MCF 10A (cell line): Measurements from ENCODE around the gene VAV3. TPM values are rescaled to one million over a fixed set of nuclear protein-coding genes. Genes with fewer than 3 reads are reported as not detected.

ENCODE experiments used
- BruUV-seq: library from RNA; stranded (reverse); fragments of 400-500 nt; replicated peaks from 2 replicates; lab custom pipeline; 2021; lab: Mats Ljungman, UMichigan
- CTCF ChIA-PET: fragments of 300-600 bp; sonication (Branson Sonifier 250); formaldehyde crosslinking; extraction: SDS; loops from one replicate; lab custom pipeline; 2021; ENCODE audit warnings: antibody characterized with exemption, inconsistent platforms; lab: Yijun Ruan, JAX
- POLR2A ChIA-PET: fragments of 300-600, 350-650 bp; sonication (Branson Sonifier 250); formaldehyde crosslinking; extraction: SDS; loops from one replicate; lab custom pipeline; 2020; ENCODE audit warnings: antibody characterized with exemption, inconsistent platforms; lab: Yijun Ruan, JAX
- DNase-seq: peaks from one replicate; pipeline ENCODE4 v3.0.0-alpha.2; 2018; ENCODE audit not compliant: unreplicated experiment
- H3K27ac Mint-ChIP-seq: one replicate; pipeline ENCODE4 v1.8.0; 2022; ENCODE audit warnings: mild to moderate bottlenecking, low read depth, mixed read lengths; ENCODE audit not compliant: unreplicated experiment
- H3K27me3 Mint-ChIP-seq: one replicate; pipeline ENCODE4 v1.8.0; 2022; ENCODE audit warnings: mixed read lengths; ENCODE audit not compliant: insufficient read depth, unreplicated experiment
- H3K36me3 Mint-ChIP-seq: one replicate; pipeline ENCODE4 v1.8.0; 2022; ENCODE audit warnings: mild to moderate bottlenecking, moderate library complexity, mixed read lengths; ENCODE audit not compliant: insufficient read depth, unreplicated experiment
- H3K4me1 Mint-ChIP-seq: one replicate; pipeline ENCODE4 v1.8.0; 2022; ENCODE audit warnings: mixed read lengths; ENCODE audit not compliant: insufficient read depth, unreplicated experiment
- H3K4me3 Mint-ChIP-seq: one replicate; pipeline ENCODE4 v1.8.0; 2022; ENCODE audit warnings: mild to moderate bottlenecking, moderate library complexity, mixed read lengths; ENCODE audit not compliant: unreplicated experiment
- H3K9me3 Mint-ChIP-seq: one replicate; pipeline ENCODE4 v1.8.0; 2022; ENCODE audit warnings: mixed read lengths; ENCODE audit not compliant: unreplicated experiment
- CTCF ChIP-seq: fragments of 200-600 bp; IDR thresholded peaks from one replicate; pipeline ENCODE4 v1.8.0; 2022; ENCODE audit warnings: antibody characterized with exemption, mild to moderate bottlenecking; ENCODE audit not compliant: unreplicated experiment
- intact Hi-C: fragments of 100-400 bp; cut with micrococcal nuclease; formaldehyde crosslinking; loops from 2 replicates; pipeline ENCODE4 v1.14.1; 2022
- total RNA-seq: library from RNA; stranded (reverse); gene quantifications from 2 replicates; pipeline ENCODE4 v1.2.3, GENCODE V29; 2022

Gene VAV3
- total RNA-seq, 1 experiment from 2014 or later: 2.0 TPM

GRCh38 chr1:107597290-107597689, 367.7 kb downstream of the VAV3 start:
- DNase-seq: no peak
- POLR2A ChIA-PET: interaction anchor here (0.5 kb wide), 1 partner anchor 982 kb away, joined by 3 read pairs; no protein-coding TSS in a partner anchor
- CTCF ChIA-PET: interaction anchor here (0.7 kb wide), 1 partner anchor 114 kb away, joined by 4 read pairs; no protein-coding TSS in a partner anchor
- BruUV-seq: no TSS peak
- TF ChIP-seq CTCF: no peak
- H3K27ac Mint-ChIP-seq: no peak overlapping the region
- intact Hi-C loops: no loop called here
- no peaks in the 10 kb centered on the region for H3K9me3 Mint-ChIP-seq
- peaks cover 19% of the 10 kb centered on the region for H3K4me1 Mint-ChIP-seq
- H3K36me3 Mint-ChIP-seq: peaks cover 6% of the 10 kb centered on the region
- no peak overlapping the region for H3K4me3 Mint-ChIP-seq
- H3K27me3 Mint-ChIP-seq: no peaks in the 10 kb centered on the region

GRCh38 chr1:107594536-107594935, 370.4 kb downstream of the VAV3 start:
- ChIA-PET POLR2A (no interaction called here), CTCF (no interaction called here)
- H3K9me3 Mint-ChIP-seq: no peaks in the 10 kb centered on the region
- TF ChIP-seq CTCF: no peak
- no TSS peak for BruUV-seq
- H3K27me3 Mint-ChIP-seq: no peaks in the 10 kb centered on the region
- no peak overlapping the region for H3K4me3 Mint-ChIP-seq
- no peak for DNase-seq
- peaks cover 19% of the 10 kb centered on the region for H3K4me1 Mint-ChIP-seq
- peaks cover 18% of the 10 kb centered on the region for H3K36me3 Mint-ChIP-seq
- H3K27ac Mint-ChIP-seq: no peak overlapping the region
- intact Hi-C loops: no loop called here

- no TSS peak for BruUV-seq
- Mint-ChIP-seq H3K27ac (no peak overlapping the region), H3K4me3 (no peak overlapping the region), H3K4me1 (peaks cover 19% of the 10 kb centered on the region), H3K9me3 (no peaks in the 10 kb centered on the region), H3K27me3 (no peaks in the 10 kb centered on the region), H3K36me3 (peaks cover 11% of the 10 kb centered on the region)
- ChIA-PET CTCF (interaction anchor here (0.6 kb wide), 1 partner anchor 80 kb away, joined by 3 read pairs; no protein-coding TSS in a partner anchor), POLR2A (interaction anchor here (0.7 to 1.7 kb wide), 2 partner anchors 21 to 67 kb away, joined by 3 to 7 read pairs; no protein-coding TSS in a partner anchor)
- DNase-seq: peak; percentile 21
- intact Hi-C loops: no loop called here
- TF ChIP-seq CTCF: no peak
These were observed 371.3 kb downstream of the VAV3 start for GRCh38 chr1:107593501-107594209.

GRCh38 chr1:107590900-107591622, 373.9 kb downstream of the VAV3 start:
- no peaks in the 10 kb centered on the region for H3K9me3 Mint-ChIP-seq
- POLR2A ChIA-PET: no interaction called here
- no peak for DNase-seq
- intact Hi-C loops: no loop called here
- CTCF ChIA-PET: no interaction called here
- H3K4me1 Mint-ChIP-seq: peaks cover 15% of the 10 kb centered on the region
- no peak overlapping the region for H3K4me3 Mint-ChIP-seq
- BruUV-seq: no TSS peak
- TF ChIP-seq CTCF: no peak
- H3K27ac Mint-ChIP-seq: no peak overlapping the region
- H3K36me3 Mint-ChIP-seq: peaks cover 16% of the 10 kb centered on the region
- H3K27me3 Mint-ChIP-seq: no peaks in the 10 kb centered on the region
